Thyroid gland (tissue), 4 donors: Measurements from ENCODE around the gene RESP18. TPM values are rescaled to one million over a fixed set of nuclear protein-coding genes. Genes with fewer than 3 reads are reported as not detected.

Experiments used
- DNase-seq, 2 donors: peaks; one replicate each; pipeline ENCODE4 v3.0.0-alpha.2; 2019
- H3K27ac ChIP-seq, 3 donors: fragments of 200-600 bp; sonication (generic); 1 replicate in 2 of 3; 2 replicates in 1 of 3; pipeline ENCODE4 v1.5.1; 2016 to 2019; ENCODE audit warnings: mild to moderate bottlenecking in 1 of 3, moderate library complexity in 1 of 3
- H3K27me3 ChIP-seq: fragments of 200-600 bp; sonication (generic); one replicate; pipeline ENCODE4 v1.5.1; 2019
- H3K36me3 ChIP-seq, 2 donors: fragments of 200-600 bp; sonication (generic); one replicate each; pipeline ENCODE4 v1.5.1; 2016 to 2019
- H3K4me1 ChIP-seq, 2 donors: fragments of 200-600 bp; sonication (generic); one replicate each; pipeline ENCODE4 v1.5.1; 2017 to 2019
- H3K4me3 ChIP-seq, 3 donors: fragments of 200-600 bp; sonication (generic); replicated peaks in 1 of 3; 1 replicate in 2 of 3; 2 replicates in 1 of 3; pipeline ENCODE4 v1.5.1; 2016; ENCODE audit warnings: mild to moderate bottlenecking in 1 of 3
- H3K9me3 ChIP-seq: fragments of 200-600 bp; sonication (generic); one replicate; pipeline ENCODE4 v1.5.1; 2017
- CTCF ChIP-seq, 6 experiments: fragments of 200-600 bp in 3 of 6; fragments of 450-650 bp in 3 of 6; sonication (generic) in 3 of 6; IDR thresholded peaks; one replicate each; pipeline ENCODE4 v1.5.1; 2016 to 2019; ENCODE audit warnings: antibody characterized with exemption in 6 of 6, mild to moderate bottlenecking in 2 of 6, inconsistent platforms in 1 of 6, moderate library complexity in 1 of 6
- POLR2A ChIP-seq, 2 donors: fragments of 450-650 bp; IDR thresholded peaks; one replicate each; pipeline ENCODE4 v1.6.1; 2017; ENCODE audit warnings: antibody characterized with exemption in 2 of 2, mild to moderate bottlenecking in 2 of 2, moderate library complexity in 1 of 2
- WGBS, 2 donors: methylation state at CpG; one replicate each; pipeline ENCODE4 v1.1.5; 2017; 5-methylcytosine and 5-hydroxymethylcytosine counted together
- intact Hi-C: fragments of 100-400 bp; cut with DNase I; formaldehyde crosslinking; loops from one replicate; pipeline ENCODE4 v1.15.1; 2023
- total RNA-seq, 4 donors: library from RNA; depleted of rRNA; stranded (reverse); fragments of >200 nt; gene quantifications; one replicate each; pipeline ENCODE4 v1.2.3, GENCODE V29; 2016

RESP18 gene
- total RNA-seq, 4 donors from 2014 or later: not detected

- TF ChIP-seq CTCF (IDR thresholded peaks at IDR 0.05) (no peak), POLR2A (IDR thresholded peaks at IDR 0.05) (no peak)
- Histone ChIP-seq H3K4me1 (peaks cover 9 to 12% of the 10 kb centered on the region in 2 donors), H3K9me3 (no peaks in the 10 kb centered on the region), H3K4me3 (no peak overlapping the region), H3K36me3 (no peaks in the 10 kb centered on the region), H3K27ac (peak overlapping the region; percentile 41 to 65 (median 51)), H3K27me3 (no peaks in the 10 kb centered on the region)
- WGBS, 2 donors: 19 to 21% methylated on average over 3 of the region's 3 CpGs
- peak; percentile 48 to 56 for DNase-seq
- intact Hi-C loops: no loop called here
These were observed 36.2 kb upstream of the RESP18 start for GRCh38 chr2:219368690-219369191.

GRCh38 chr2:219362524-219363164 lies 30.1 kb upstream of the RESP18 start:
- peak; percentile 17 to 31 for DNase-seq
- H3K27me3 ChIP-seq: peaks cover 13% of the 10 kb centered on the region
- no peak overlapping the region for H3K27ac ChIP-seq
- WGBS, 2 donors: 34 to 50% methylated on average over 3 of the region's 3 CpGs
- intact Hi-C loops: no loop called here
- no peaks in the 10 kb centered on the region for H3K36me3 ChIP-seq
- H3K4me3 ChIP-seq: no peak overlapping the region
- H3K9me3 ChIP-seq: no peaks in the 10 kb centered on the region
- TF ChIP-seq POLR2A (IDR thresholded peaks at IDR 0.05) (no peak), CTCF (IDR thresholded peaks at IDR 0.05) (no peak)
- H3K4me1 ChIP-seq: peaks cover 6 to 11% of the 10 kb centered on the region in 2 donors

GRCh38 chr2:219362072-219362471 lies 29.5 kb upstream of the RESP18 start:
- no peak overlapping the region for H3K4me3 ChIP-seq
- no peaks in the 10 kb centered on the region for H3K36me3 ChIP-seq
- DNase-seq: no peak
- H3K27ac ChIP-seq: no peak overlapping the region
- H3K27me3 ChIP-seq: peaks cover 15% of the 10 kb centered on the region
- no peak for TF ChIP-seq POLR2A (IDR thresholded peaks at IDR 0.05)
- TF ChIP-seq CTCF (IDR thresholded peaks at IDR 0.05): no peak
- intact Hi-C loops: no loop called here
- WGBS, 2 donors: 93 to 95% methylated on average over 5 of the region's 5 CpGs
- peaks cover 6 to 11% of the 10 kb centered on the region in 2 donors for H3K4me1 ChIP-seq
- no peaks in the 10 kb centered on the region for H3K9me3 ChIP-seq

GRCh38 chr2:219358170-219359075 lies 25.9 kb upstream of the RESP18 start:
- Histone ChIP-seq H3K27ac (no peak overlapping the region), H3K36me3 (no peaks in the 10 kb centered on the region), H3K27me3 (peaks cover 15% of the 10 kb centered on the region), H3K4me3 (no peak overlapping the region), H3K9me3 (no peaks in the 10 kb centered on the region), H3K4me1 (peaks cover 6 to 11% of the 10 kb centered on the region in 2 donors)
- TF ChIP-seq CTCF (IDR thresholded peaks at IDR 0.05) (no peak), POLR2A (IDR thresholded peaks at IDR 0.05) (no peak)
- intact Hi-C loops: no loop called here
- DNase-seq: no peak
- WGBS, 2 donors: 3 to 4% methylated on average over 45 to 49 of the region's 66 CpGs
